Measurements from ENCODE around the gene GPRIN3. TPM values are rescaled to one million over a fixed set of nuclear protein-coding genes. Genes with fewer than 3 reads are reported as not detected.
"Not testable (repeated sequence)": the region's sequence is repeated elsewhere in the genome, so short reads cannot be mapped to it uniquely, and the experiment has no call there.

Gene GPRIN3
- polyA plus RNA-seq, 3 donors: 0.60 to 1.0 (median 0.88) TPM

DNA sequence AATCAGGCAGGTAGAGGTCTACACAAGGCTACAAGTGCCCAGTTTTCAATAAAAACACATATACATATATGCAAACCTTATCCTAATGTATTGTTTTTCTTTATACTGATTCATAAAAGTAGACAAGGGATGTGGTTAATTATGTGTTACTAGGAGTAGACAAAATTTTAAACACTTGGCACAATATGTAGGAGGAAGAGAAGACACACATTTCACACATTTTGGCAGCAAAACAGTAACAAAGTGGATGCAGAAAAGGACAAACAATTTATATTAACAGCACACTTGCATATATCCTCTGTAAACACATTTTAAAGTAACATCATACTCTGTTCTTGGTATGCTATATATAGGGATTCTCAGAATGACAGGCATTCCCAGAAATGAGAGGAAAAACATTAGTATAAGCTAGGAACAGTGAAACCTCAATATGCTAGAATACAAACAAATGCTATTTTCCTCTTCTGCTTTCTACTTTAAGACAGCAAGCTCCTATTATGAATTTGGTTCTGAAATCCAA lies 63.8 kb downstream of the GPRIN3 start:
- H3K27ac ChIP-seq (ENCODE audit: low read depth, low read length): no peak overlapping the region

GRCh38 chr4:89242864-89243732 lies 64.5 kb downstream of the GPRIN3 start:
- 36 to 43% (median 42%) methylated on average over 5 of the region's 5 CpGs for WGBS, 3 donors
- no peak overlapping the region for H3K27ac ChIP-seq (ENCODE audit: low read depth, low read length)

- H3K27ac ChIP-seq (ENCODE audit: low read depth, low read length): no peak overlapping the region
- WGBS, 3 donors: 88 to 96% (median 88%) methylated on average over 2 of the region's 2 CpGs
Measured at GRCh38 chr4:89242216-89242615, 65.4 kb downstream of the GPRIN3 start.

GRCh38 chr4:89230271-89230670 lies 77.3 kb downstream of the GPRIN3 start:
- 89 to 96% (median 92%) methylated on average over 3 of the region's 3 CpGs for WGBS, 3 donors
- no peak overlapping the region for H3K27ac ChIP-seq (ENCODE audit: low read depth, low read length)

- no peak overlapping the region for H3K27ac ChIP-seq (ENCODE audit: low read depth, low read length)
- WGBS, 3 donors: 29 to 37% (median 35%) methylated on average over 9 of the region's 9 CpGs
Measured at GRCh38 chr4:89226665-89227574, 80.7 kb downstream of the GPRIN3 start.

DNA sequence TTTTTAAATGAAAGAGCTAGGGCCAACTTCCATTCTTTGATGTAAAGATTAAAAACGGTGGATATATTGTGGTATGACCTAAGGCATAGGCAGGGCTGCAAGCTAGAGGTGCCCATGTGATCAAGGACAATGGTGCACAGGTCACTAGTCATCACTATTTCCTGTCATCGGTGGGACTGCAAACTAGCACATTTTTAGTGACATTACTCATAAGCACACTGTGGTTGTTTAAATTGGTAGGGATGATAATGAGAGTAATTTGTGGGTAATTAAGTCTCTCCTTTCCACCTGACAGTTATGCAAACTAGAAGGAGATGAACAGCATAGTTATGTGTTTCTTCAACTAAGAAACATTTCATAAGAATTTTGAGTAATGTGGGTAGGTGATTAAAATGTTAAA lies 85.4 kb downstream of the GPRIN3 start:
- no peak overlapping the region for H3K27ac ChIP-seq (ENCODE audit: low read depth, low read length)
- WGBS, 3 donors: 58 to 65% (median 62%) methylated on average over 2 of the region's 2 CpGs

DNA sequence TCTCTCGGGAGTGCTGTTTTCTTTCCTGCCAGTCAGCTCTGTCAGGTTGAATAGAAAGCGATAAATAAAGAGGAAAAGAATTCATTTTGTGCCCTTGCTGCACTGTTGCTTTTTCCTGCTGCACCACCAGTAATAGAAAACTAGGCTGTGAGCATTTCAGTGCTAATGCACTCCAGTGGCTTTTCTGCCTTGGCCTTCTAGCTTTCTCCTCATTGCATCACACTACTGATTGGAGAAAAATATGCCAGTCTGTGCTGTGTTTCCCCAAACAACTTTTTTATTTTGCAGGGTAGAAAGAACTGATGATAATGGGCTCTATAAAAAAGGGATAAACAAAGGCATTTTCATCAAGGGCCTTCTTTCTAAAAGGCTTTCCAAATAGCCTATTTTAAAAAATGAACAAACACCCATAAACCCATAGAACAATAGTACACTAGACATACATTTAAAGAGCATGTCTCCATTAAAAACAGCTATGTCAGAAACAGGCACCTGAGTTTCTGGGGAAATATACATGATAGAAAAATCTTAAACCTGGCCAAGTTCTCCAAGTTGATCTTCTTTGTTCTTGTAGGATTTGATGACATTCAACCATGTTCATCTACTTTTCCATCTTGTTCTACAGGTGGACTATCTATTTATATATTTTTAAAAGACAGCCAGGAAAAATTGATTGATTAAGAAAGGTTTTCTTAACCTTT lies 86.3 kb downstream of the GPRIN3 start:
- WGBS, 3 donors: 52 to 88% (median 86%) methylated on average over 2 of the region's 2 CpGs

DNA sequence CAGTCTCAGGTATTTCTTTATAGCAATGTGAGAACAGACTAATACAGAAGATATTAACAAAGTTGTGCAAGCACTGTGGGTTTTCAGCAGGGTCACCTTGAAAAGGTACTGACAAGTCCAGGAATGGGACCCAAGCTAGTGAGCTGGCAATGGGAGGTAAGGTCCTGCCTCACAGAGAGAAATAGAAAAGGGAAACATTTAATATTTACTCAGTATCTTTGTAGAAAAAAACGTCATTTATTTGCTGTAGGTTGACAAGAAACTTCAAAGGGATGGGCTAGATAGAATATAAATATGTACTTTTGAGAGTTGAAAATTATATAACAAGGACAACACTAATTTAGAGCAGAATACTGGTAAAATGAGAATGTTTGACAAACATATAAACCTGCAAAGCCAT lies 89.0 kb downstream of the GPRIN3 start:
- WGBS, 3 donors: 34 to 84% (median 78%) methylated on average over 1 of the region's 1 CpG
- no peak overlapping the region for H3K27ac ChIP-seq (ENCODE audit: low read depth, low read length)

More for the DNA sequence above, 86.3 kb downstream of the GPRIN3 start:
- no peak overlapping the region for H3K27ac ChIP-seq (ENCODE audit: low read depth, low read length)

DNA sequence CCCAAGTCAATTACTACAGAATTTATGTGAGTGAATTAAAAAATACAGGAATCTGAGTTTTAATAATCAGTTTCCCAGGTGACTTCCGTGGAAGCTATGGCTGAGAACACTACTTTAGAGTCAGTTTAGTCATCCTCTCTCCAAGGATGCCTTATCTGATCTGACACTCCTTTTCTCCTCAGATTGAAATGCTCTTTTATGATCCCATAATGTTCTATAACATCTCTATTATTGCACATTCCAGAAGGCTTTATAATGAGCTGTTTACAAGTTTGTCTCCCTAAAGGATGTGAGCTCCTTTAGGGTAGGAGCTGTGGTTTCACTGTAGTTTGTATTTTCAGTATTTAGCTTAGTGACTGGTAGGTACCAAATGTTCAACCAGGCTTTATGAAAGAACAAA lies 90.0 kb downstream of the GPRIN3 start:
- H3K27ac ChIP-seq (ENCODE audit: low read depth, low read length): no peak overlapping the region
- WGBS, 3 donors: 85 to 97% (median 91%) methylated on average over 1 of the region's 1 CpG

DNA sequence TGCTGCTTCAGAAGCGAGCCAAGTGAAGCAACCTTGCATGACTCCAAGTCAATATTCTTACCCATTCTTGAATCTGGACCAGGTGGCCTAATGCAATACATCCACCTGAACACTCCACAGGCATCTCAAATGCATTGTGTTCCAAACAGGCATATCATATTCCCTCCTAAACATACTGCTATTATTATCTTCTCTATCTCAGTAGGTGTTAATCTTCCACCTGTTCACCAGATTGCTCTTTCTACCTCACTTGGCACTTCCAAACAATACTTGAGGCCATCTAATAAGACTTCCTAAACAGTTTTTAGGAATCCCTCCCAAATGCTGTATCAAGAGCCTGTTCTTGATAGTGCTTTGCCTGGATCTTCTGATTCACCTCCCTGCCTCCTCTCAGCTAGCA lies 90.7 kb downstream of the GPRIN3 start:
- WGBS, 3 donors: 93 to 100% (median 100%) methylated on average over 1 of the region's 1 CpG
- no peak overlapping the region for H3K27ac ChIP-seq (ENCODE audit: low read depth, low read length)

DNA sequence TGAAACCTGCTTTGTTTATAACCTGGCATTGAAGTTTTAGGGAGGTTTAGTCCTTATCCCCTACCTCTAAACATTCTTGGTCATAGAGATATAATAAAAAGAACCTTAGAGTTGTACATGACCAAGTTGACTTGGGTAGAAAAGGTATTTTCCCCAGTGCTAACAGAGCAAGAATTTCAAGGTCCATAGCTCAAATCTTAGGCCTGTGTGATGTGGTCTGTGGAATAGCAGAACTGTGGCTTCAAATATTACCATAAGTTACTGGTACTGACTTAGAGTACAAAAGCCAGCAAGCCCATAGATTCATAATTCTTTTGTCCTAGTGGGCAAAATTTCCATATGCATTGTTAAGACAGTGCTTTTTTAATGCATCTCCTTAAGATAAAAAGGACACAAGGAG lies 91.2 kb downstream of the GPRIN3 start:
- H3K27ac ChIP-seq (ENCODE audit: low read depth, low read length): no peak overlapping the region

GRCh38 chr4:89215736-89216135 lies 91.9 kb downstream of the GPRIN3 start:
- H3K27ac ChIP-seq (ENCODE audit: low read depth, low read length): no peak overlapping the region
- WGBS, 3 donors: 56 to 83% (median 65%) methylated on average over 3 of the region's 3 CpGs

- WGBS, 3 donors: 90 to 95% (median 90%) methylated on average over 1 of the region's 1 CpG
- no peak overlapping the region for H3K27ac ChIP-seq (ENCODE audit: low read depth, low read length)
Measured at GRCh38 chr4:89214308-89214707, 93.3 kb downstream of the GPRIN3 start.

- WGBS, 3 donors: 21 to 56% (median 44%) methylated on average over 4 of the region's 4 CpGs
- H3K27ac ChIP-seq (ENCODE audit: low read depth, low read length): no peak overlapping the region
Measured at GRCh38 chr4:89213382-89213701, 94.3 kb downstream of the GPRIN3 start.

- 60 to 76% (median 70%) methylated on average over 4 of the region's 4 CpGs for WGBS, 3 donors
- H3K27ac ChIP-seq (ENCODE audit: low read depth, low read length): no peak overlapping the region
Measured at GRCh38 chr4:89212666-89213381, 94.8 kb downstream of the GPRIN3 start.

GRCh38 chr4:89204624-89205023 lies 103.0 kb downstream of the GPRIN3 start:
- no peak overlapping the region for H3K27ac ChIP-seq (ENCODE audit: low read depth, low read length)
- WGBS, 3 donors: 78 to 81% (median 81%) methylated on average over 1 of the region's 1 CpG

- no peak overlapping the region for H3K27ac ChIP-seq (ENCODE audit: low read depth, low read length)
- WGBS, 3 donors: 39 to 87% (median 83%) methylated on average over 3 of the region's 3 CpGs
Measured at GRCh38 chr4:89203902-89204301, 103.7 kb downstream of the GPRIN3 start.

- H3K27ac ChIP-seq (ENCODE audit: low read depth, low read length): not testable (repeated sequence)
- 79 to 100% methylated on average over 1 of the region's 1 CpG; no CpG with 5 or more reads in 1 of the 3 donors for WGBS, 3 donors
Measured at GRCh38 chr4:89199394-89199793, 108.2 kb downstream of the GPRIN3 start.
